Measurements from ENCODE around the gene RELL1.
A peak's percentile ranks its signal among the peaks of the same experiment; 100 is the strongest.

Gene RELL1

DNA sequence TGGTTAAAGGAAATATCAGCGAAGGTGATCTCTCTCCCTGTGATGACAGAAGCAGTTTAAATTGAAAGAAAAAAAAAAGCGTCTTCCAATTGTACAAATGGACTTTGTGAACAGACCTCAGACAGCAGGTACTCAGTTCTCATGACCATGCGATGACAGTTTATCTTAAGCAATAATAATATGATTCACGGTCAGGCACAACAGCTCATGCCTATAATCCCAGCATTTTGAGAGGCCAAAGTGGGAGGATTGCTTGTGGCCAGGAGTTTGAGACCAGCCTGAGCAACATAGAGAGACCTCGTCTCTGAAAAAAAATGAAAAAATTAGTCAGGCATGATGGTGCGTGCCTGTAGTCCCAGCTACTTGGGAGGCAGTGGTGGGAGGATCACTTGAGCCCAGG lies 51.0 kb downstream of the RELL1 start:
- no peak for DNase-seq (ENCODE audit: low read depth)

DNA sequence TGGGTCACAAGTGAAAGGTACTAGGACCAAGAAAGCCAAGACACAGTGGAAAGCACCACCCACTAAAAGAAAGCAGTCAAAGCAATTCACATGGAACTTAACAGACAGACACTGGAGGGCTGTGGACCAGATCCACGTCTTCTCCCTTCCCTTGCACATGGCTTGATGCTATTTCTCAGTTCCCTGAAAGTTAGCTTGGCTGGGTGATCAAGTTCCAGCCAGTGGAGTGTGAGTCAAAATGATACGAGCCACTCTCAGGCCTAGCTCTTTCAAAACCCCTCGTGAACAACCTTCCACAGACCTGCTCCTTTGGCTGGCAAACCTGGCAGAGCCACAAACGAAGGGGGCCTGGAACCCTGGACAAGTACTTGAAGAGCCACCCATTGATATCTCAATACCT lies 52.0 kb downstream of the RELL1 start:
- no peak for DNase-seq (ENCODE audit: low read depth)

- DNase-seq (ENCODE audit: low read depth): no peak
Measured at GRCh38 chr4:37632836-37633235, 53.3 kb downstream of the RELL1 start.

GRCh38 chr4:37631551-37631950 lies 54.6 kb downstream of the RELL1 start:
- DNase-seq (ENCODE audit: low read depth): no peak

- no peak for DNase-seq (ENCODE audit: low read depth)
Measured at GRCh38 chr4:37629713-37630112, 56.5 kb downstream of the RELL1 start.

DNA sequence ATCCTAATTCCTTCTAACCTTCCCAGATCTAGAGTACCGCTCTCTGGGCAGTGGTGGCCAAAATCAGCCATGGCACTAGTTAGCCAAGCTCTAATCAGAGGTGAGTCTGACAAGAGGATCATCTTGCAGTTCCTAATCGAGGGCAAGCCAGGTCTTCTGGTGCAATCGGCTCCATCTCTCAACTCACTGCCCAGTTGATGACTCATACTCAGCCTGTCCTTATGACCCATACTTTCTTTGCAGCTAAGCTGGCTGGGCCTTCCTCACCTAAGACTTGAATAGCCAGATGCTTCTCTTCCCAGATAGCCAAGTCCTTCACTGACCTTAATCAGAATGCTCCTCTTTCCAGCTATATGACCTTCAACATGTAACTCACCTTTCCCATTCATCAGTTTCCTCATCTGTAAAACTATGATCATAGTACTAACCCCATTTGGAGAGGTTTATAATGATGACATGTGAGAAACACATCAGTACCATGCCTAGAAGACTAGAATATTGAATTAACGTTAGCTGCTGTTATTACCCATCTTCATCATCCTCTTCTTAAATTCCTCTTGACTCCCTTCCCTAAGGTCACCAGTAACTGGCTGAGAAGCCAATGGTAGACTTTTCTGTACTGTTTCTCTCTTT lies 57.1 kb downstream of the RELL1 start:
- no peak for DNase-seq (ENCODE audit: low read depth)

- no peak for DNase-seq (ENCODE audit: low read depth)
Measured at GRCh38 chr4:37627263-37627662, 58.9 kb downstream of the RELL1 start.

DNA sequence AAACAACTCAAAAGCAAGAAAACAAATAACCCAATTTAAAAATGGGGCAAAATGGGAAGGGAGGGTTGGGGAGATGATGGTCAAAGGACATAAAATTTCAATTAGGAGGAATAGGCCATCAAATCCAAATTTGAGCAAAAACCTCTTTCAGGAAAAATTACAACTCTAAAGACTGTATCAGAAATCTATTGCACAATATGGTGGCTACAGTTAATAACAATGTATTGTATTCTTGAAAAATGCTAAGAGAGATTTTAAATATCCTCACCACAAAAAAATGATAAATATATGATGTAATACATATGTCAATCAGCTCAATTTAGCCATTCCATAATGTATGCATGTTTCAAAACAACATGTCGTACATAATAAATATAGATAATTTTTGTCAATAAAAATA lies 60.7 kb downstream of the RELL1 start:
- no peak for DNase-seq (ENCODE audit: low read depth)

GRCh38 chr4:37623940-37624339 lies 62.2 kb downstream of the RELL1 start:
- DNase-seq (ENCODE audit: low read depth): no peak

DNA sequence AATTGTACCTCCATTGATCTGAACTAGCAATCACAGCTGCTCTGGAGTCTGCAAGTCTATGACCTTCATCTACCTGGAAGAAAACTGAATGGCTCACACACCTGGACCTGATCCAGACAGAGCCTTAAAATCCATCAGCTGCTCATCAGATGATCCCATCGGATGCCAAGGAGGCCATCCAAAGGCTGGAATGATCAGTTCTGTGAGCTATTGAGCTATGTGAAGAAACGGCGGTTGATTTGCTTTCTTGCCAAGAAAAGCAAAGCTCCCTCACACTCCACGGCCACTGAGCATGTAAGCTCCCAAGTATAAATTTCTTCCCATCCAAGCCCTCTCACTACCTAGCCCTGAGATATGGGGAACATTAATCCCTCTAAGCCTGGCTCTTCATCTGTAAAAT lies 63.1 kb downstream of the RELL1 start:
- no peak for DNase-seq (ENCODE audit: low read depth)

GRCh38 chr4:37620176-37620575 lies 66.0 kb downstream of the RELL1 start:
- DNase-seq (ENCODE audit: low read depth): no peak

DNA sequence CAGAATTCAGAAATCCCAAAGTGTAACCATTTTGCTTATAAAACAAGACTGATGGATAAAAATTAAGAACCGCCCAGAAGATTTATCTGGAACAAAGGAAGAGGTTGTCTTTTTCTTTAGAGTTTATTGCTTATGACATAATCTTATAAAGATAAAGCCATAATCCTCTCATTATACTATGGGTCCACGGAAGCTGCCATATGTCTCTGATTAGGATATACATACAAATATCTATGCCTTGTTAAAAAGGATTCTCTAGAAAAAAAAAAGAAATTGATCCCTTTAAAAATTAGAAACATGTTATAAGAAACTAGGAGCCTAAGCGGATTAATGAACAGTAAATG lies 70.5 kb downstream of the RELL1 start:
- no peak for DNase-seq (ENCODE audit: low read depth)

DNA sequence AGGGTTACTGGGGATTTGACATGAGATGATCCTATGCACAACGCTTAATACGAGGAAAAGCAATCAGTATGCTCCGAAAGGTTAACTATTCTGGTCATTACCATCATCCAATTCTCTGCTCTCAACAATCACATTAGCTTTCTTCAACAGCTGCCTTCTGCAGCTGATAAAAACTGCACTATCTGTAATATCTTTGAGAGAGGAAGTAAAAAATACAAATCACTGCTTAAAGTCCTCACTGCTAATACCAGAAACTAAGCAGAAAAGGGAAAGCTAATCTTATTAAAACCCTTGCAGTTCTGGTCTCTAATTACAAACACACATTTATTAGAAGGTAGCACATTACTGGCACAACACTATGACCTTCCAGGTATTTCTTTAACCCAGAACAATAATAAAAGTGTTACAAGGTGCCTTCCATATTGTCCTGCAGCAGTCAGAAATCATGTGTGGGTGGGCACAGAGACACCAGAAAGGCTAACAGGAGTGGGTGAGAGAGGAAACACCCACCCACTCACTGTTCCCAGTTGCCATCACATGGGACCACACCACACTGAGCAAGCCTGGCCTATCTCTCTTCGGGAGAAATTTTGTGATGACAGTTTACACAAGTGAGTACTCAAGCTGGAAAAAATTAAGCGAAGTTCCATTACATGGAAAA lies 71.0 kb downstream of the RELL1 start:
- no peak for DNase-seq (ENCODE audit: low read depth)

GRCh38 chr4:37612811-37613210 lies 73.4 kb downstream of the RELL1 start:
- no peak for DNase-seq (ENCODE audit: low read depth)

DNA sequence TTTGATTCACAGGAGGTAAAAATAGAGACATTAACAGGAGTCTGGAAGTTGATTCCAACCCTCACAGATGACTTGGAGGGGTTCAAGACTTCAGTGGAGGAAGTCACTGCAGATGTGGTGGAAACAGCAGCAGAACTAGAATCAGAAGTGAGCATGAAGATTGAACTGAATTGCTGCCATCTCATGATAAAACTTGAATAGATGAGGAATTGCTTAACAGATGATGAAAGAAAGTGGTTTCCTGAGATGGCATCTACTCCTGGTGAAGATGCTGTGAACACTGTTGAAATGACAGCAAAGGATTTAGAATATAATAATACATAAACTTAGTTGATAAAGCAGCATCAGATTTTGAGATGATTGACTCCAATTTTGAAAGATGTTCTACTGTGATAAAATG lies 76.5 kb downstream of the RELL1 start:
- no peak for DNase-seq (ENCODE audit: low read depth)

- DNase-seq (ENCODE audit: low read depth): no peak
Measured at GRCh38 chr4:37607018-37607417, 79.2 kb downstream of the RELL1 start.

DNA sequence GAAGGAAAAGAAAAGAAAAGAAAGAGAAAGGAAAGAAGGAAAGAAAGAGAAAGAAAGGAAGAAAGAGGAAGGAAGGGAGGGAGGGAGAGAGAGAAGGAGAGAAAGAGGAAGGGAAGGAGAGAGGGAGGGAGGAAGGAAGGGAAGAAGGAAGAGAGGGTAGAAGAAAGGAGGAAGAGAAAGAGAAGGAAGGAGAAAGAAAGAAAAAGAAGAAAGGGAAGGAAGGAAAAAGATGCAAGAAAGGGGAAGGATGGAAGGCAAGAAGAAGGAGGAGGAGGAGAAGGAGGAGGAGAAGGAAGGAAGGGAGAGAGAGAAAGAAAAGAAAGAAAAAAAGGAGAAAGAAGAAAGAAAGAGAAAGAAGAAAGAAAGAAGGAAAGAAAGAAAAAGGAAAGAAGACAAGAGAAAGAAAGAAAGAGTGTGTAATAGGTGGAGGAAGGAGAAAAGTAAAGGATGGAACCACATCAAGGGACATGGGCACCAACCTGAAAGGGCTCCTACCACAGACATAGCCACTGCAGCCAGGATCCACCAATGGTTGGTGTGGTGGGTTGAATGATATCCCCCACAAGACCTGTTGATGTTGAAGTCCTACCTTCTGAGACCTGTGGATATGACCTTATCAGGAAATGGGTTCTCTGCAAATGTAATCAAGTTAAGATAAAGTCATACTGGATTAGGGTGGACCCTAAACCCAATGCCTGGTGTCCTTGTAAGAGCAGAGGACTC lies 80.2 kb downstream of the RELL1 start:
- no peak for DNase-seq (ENCODE audit: low read depth)

DNA sequence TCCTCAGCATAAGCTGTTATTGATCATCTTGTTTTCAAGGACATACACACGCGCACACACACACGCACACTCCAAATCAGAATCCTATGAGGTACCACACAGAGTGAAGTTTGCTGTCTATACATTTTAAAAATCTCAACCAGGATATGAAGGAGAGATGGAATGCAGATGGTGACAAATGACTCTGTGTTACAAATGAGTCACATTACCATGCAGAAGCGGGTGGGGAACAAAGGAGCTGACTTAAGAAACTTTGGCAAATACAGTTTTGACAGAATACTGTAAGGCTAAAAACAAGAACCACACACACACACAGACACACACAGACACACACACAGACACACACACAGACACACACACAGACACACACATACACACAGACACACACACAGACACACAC lies 81.7 kb downstream of the RELL1 start:
- no peak for DNase-seq (ENCODE audit: low read depth)

GRCh38 chr4:37603711-37604110 lies 82.5 kb downstream of the RELL1 start:
- no peak for DNase-seq (ENCODE audit: low read depth)

DNA sequence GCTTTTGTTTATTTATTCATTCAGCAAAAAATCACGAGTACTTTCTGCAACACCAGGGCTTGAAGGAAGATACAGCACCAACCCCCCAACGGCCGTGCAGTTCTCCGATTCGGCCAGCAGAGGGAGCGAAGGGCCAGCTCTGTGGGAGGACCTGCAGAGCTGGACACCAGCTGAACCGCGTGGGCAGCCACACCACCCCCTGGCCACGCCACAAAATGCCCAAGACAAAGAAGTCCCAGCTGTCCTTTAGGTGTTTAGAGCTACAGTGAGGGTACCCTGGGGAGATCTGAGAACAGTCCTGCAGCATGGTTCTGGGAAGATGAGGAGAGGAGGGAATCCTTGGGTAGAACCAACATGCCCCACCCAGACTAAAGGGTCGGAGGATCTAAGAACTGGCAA lies 83.1 kb downstream of the RELL1 start:
- peak; percentile 64 for DNase-seq (ENCODE audit: low read depth)

GRCh38 chr4:37602454-37603069 lies 83.6 kb downstream of the RELL1 start:
- DNase-seq (ENCODE audit: low read depth): no peak

GRCh38 chr4:37601531-37601930 lies 84.6 kb downstream of the RELL1 start:
- DNase-seq (ENCODE audit: low read depth): no peak

DNA sequence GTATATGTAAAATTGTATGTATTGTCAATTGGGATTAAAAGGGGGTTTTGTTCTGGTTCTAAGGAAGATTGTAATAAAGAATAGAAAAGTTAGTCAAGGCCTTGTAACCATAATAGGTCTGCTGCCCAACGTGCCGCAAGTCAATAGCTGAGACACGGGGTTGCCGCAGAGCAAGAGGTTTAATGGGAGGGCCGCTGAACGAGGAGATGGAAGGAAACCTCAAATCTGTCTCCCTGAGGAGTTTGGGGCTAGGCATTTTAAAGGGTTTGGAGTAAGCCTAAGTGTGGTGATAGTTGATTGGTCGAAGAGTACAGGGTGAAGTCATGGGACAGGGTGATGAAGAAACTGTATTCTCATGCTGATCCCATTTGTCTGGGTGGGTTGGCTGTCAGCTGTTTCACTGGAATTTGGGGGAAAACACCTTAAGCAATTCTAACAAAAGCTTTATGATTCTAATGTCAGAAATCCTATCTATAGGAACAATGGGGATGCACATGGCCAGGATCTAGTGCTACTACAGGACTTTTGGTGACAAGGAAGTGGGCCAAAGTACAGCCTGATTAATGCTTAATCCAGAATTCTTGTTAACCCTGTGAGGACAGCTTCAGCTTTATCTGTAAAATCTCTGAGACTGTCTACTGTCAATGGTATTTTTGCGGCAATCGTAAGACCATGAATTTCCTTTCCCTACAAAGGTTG lies 86.9 kb downstream of the RELL1 start:
- DNase-seq (ENCODE audit: low read depth): no peak

Measured in stimulated activated CD8-positive, alpha-beta memory T cell treated with anti-CD3 and anti-CD28 coated beads, Interleukin-4, amount 100 ng/mL, for 24 hours (primary cell).